Stimulated activated CD8-positive, alpha-beta memory T cell treated with anti-CD3 and anti-CD28 coated beads, Interleukin-7, amount 100 ng/mL, for 48 hours (primary cell): Measurements from ENCODE around the gene FAM177A1.
"Not testable (repeated sequence)": the region's sequence is repeated elsewhere in the genome, so short reads cannot be mapped to it uniquely, and the experiment has no call there.

Experiments used
- DNase-seq, 2 donors: peaks; one replicate each; pipeline ENCODE4 v3.0.0-alpha.2; 2020; ENCODE audit warnings: low read depth in 1 of 2; ENCODE audit errors: extremely low read depth in 1 of 2

FAM177A1 gene

GRCh38 chr14:35061113-35061791 lies 15.2 kb downstream of the FAM177A1 start:
- DNase-seq: not testable (repeated sequence)

GRCh38 chr14:35065731-35066130 lies 19.7 kb downstream of the FAM177A1 start:
- DNase-seq: not testable (repeated sequence)

- DNase-seq: no peak
Observed at GRCh38 chr14:35068238-35069012, 22.4 kb downstream of the FAM177A1 start.

GRCh38 chr14:35072226-35072625 lies 26.2 kb downstream of the FAM177A1 start:
- DNase-seq: no peak

- no peak for DNase-seq
Observed at GRCh38 chr14:35073486-35073885, 27.4 kb downstream of the FAM177A1 start.

GRCh38 chr14:35078082-35078481 lies 32.0 kb downstream of the FAM177A1 start:
- DNase-seq: no peak

- DNase-seq: no peak
Observed at GRCh38 chr14:35079742-35080141, 33.7 kb downstream of the FAM177A1 start.

GRCh38 chr14:35083530-35084150 lies 37.6 kb downstream of the FAM177A1 start:
- DNase-seq: no peak

- DNase-seq: no peak
Observed at GRCh38 chr14:35085441-35085840, 39.4 kb downstream of the FAM177A1 start.

GRCh38 chr14:35088514-35088913 lies 42.4 kb downstream of the FAM177A1 start:
- DNase-seq: no peak

- DNase-seq: not testable (repeated sequence)
Observed at GRCh38 chr14:35094645-35095044, 48.6 kb downstream of the FAM177A1 start.

- DNase-seq: no peak
Observed at GRCh38 chr14:35107866-35108265, 61.8 kb downstream of the FAM177A1 start.

GRCh38 chr14:35112641-35113040 lies 66.6 kb downstream of the FAM177A1 start:
- DNase-seq: no peak

- no peak for DNase-seq
Observed at GRCh38 chr14:35113308-35113950, 67.4 kb downstream of the FAM177A1 start.

GRCh38 chr14:35114036-35114435 lies 68.0 kb downstream of the FAM177A1 start:
- no peak for DNase-seq

GRCh38 chr14:35116242-35116641 lies 70.2 kb downstream of the FAM177A1 start:
- no peak for DNase-seq

- DNase-seq: no peak
Observed at GRCh38 chr14:35117112-35117511, 71.0 kb downstream of the FAM177A1 start.

- no peak for DNase-seq
Observed at GRCh38 chr14:35121026-35121886, 75.2 kb downstream of the FAM177A1 start.

GRCh38 chr14:35121887-35122695 lies 76.0 kb downstream of the FAM177A1 start, which contains the start of the genes PPP2R3C and PRORP:
Gene PPP2R3C (minus strand): TSS chr14:35121990. CDS start chr14:35121959, 31 bp downstream.
Gene PRORP (plus strand): TSS chr14:35122552. CDS start chr14:35123246, 694 bp downstream.
- peak; percentile 69 to 84 for DNase-seq
